ENCODE results near the gene HSDL2.
A peak's percentile ranks its signal among the peaks of the same experiment; 100 is the strongest.

The HSDL2 gene

DNA sequence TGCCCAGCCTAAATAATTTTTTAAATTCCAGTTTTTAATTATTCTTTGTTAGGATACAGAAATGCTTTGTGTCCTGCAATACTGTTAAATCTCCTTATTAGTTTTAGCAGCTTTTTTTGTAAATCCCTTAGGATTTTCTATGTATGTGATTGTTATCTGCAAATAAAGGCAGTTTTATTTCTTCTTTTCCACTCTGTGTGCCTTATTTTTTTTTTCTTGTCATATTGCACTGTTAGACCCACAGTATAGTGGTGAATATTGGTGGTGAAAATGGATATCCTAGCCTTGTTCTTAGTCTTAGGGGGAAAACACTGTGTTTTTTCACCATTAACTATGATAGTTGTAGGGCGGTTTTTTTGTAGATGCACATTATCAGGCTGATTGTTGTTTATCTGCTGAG is 95.4 kb downstream of the HSDL2 start:
- Histone ChIP-seq H3K4me1 (ENCODE audit: insufficient read depth, low read length) (peaks cover 11% of the 10 kb centered on the region), H3K36me3 (ENCODE audit: insufficient read depth, low read length) (no peaks in the 10 kb centered on the region), H3K9me3 (ENCODE audit: control insufficient read depth, insufficient read depth, low read length) (peaks cover 3% of the 10 kb centered on the region; the same call in 1 of the 2 replicates), H3K9ac (ENCODE audit: low read depth, low read length) (no peak overlapping the region)

DNA sequence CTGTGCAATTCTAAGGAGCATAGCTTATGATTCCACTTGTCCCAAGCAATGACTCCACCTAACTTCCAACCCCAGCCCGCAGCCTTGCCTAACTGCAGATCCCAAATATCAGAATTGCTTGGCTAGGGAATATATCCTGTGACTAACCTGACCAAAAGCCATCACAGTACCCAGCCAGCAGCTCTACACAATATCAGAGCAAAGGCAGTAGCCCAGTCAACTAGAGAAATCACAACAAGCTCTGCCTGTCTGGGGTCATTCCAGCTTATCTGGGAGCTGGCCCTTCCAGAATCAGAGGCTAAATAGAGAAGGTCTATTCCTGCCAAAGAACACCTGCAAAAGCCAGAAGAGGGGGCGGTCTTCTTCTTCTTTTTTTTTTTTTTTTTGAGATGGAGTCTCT is 97.4 kb downstream of the HSDL2 start:
- Histone ChIP-seq H3K4me1 (ENCODE audit: insufficient read depth, low read length) (peaks cover 9% of the 10 kb centered on the region), H3K36me3 (ENCODE audit: insufficient read depth, low read length) (no peaks in the 10 kb centered on the region), H3K9ac (ENCODE audit: low read depth, low read length) (no peak overlapping the region), H3K9me3 (ENCODE audit: control insufficient read depth, insufficient read depth, low read length) (peaks cover 3% of the 10 kb centered on the region; the same call in 1 of the 2 replicates)

DNA sequence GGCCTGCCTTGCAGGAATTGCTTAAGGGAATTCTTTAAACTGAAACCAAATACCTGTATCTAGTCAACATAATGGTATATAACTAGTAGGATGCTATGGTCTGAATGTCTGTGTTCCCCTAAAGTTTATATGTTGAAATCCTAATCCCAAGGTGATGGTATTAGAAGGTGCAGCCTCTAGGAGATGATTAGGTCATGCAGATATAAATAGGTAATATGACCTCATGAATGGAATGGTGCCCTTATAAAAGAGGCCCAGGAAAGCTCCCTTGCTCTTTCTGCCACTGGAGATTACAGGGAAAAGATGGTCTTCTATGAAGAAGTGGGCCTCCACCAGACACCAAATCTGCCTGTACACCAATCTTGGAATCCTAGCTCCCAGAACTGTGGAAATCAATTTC is 99.3 kb downstream of the HSDL2 start:
- no peak overlapping the region for H3K9ac ChIP-seq (ENCODE audit: low read depth, low read length)
- H3K4me1 ChIP-seq (ENCODE audit: insufficient read depth, low read length): no peaks in the 10 kb centered on the region
- peaks cover 3% of the 10 kb centered on the region; the same call in 1 of the 2 replicates for H3K9me3 ChIP-seq (ENCODE audit: control insufficient read depth, insufficient read depth, low read length)
- H3K36me3 ChIP-seq (ENCODE audit: insufficient read depth, low read length): no peaks in the 10 kb centered on the region

- Histone ChIP-seq H3K9me3 (ENCODE audit: control insufficient read depth, insufficient read depth, low read length) (no peaks in the 10 kb centered on the region), H3K36me3 (ENCODE audit: insufficient read depth, low read length) (no peaks in the 10 kb centered on the region), H3K4me1 (ENCODE audit: insufficient read depth, low read length) (no peaks in the 10 kb centered on the region; the same call in 1 of the 2 replicates), H3K9ac (ENCODE audit: low read depth, low read length) (no peak overlapping the region)
Observed at GRCh38 chr9:112484607-112485006, 104.7 kb downstream of the HSDL2 start.

- H3K9ac ChIP-seq (ENCODE audit: low read depth, low read length): peak overlapping the region; percentile 94; the same call in 1 of the 2 replicates
- peaks cover 8% of the 10 kb centered on the region; the same call in 1 of the 2 replicates for H3K4me1 ChIP-seq (ENCODE audit: insufficient read depth, low read length)
- H3K9me3 ChIP-seq (ENCODE audit: control insufficient read depth, insufficient read depth, low read length): no peaks in the 10 kb centered on the region
- no peaks in the 10 kb centered on the region for H3K36me3 ChIP-seq (ENCODE audit: insufficient read depth, low read length)
Observed at GRCh38 chr9:112485574-112485973, 105.7 kb downstream of the HSDL2 start.

- peaks cover 10% of the 10 kb centered on the region; the same call in 1 of the 2 replicates for H3K4me1 ChIP-seq (ENCODE audit: insufficient read depth, low read length)
- H3K9ac ChIP-seq (ENCODE audit: low read depth, low read length): peak within 1 kb of the TSS; percentile 94
- no peaks in the 10 kb centered on the region for H3K9me3 ChIP-seq (ENCODE audit: control insufficient read depth, insufficient read depth, low read length)
- no peaks in the 10 kb centered on the region for H3K36me3 ChIP-seq (ENCODE audit: insufficient read depth, low read length)
Observed at GRCh38 chr9:112486221-112487007, 106.5 kb downstream of the HSDL2 start, which contains the start of gene KIAA1958. Gene KIAA1958 (plus strand): TSS chr9:112486827. CDS start chr9:112574081, 87,254 bp downstream.

GRCh38 chr9:112487008-112487798 is 107.3 kb downstream of the HSDL2 start:
- Histone ChIP-seq H3K9me3 (ENCODE audit: control insufficient read depth, insufficient read depth, low read length) (no peaks in the 10 kb centered on the region), H3K36me3 (ENCODE audit: insufficient read depth, low read length) (no peaks in the 10 kb centered on the region; the same call in 1 of the 2 replicates), H3K9ac (ENCODE audit: low read depth, low read length) (peak overlapping the region; percentile 88), H3K4me1 (ENCODE audit: insufficient read depth, low read length) (peaks cover 10% of the 10 kb centered on the region; the same call in 1 of the 2 replicates)

DNA sequence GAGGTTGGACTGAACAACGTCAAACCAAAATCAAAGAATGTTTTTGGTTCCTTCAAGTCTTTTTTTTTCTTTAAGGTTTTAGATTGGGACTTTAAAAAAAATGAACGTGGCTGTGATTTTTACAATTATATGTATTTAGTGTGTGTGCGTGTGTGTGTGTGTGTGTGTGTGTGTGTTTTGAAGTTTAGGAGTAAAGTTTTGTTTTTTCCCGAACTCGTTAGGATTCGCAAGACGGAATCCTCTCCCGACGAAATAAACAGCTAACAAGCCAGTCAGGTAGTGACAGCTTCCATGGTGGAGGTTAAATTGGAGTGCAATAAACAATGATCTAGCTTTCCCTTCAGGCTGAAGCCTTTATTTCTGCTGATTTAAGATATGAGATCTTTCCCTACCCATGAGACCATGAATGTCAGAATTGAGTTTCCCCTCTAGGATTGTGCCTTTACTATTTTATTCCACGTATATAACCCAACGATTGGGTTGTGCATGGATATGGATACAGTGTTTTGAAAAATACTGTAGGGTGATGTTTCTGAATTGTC is 108.0 kb downstream of the HSDL2 start:
- H3K9ac ChIP-seq (ENCODE audit: low read depth, low read length): peak overlapping the region; percentile 88
- no peaks in the 10 kb centered on the region for H3K9me3 ChIP-seq (ENCODE audit: control insufficient read depth, insufficient read depth, low read length)
- peaks cover 10% of the 10 kb centered on the region; the same call in 1 of the 2 replicates for H3K4me1 ChIP-seq (ENCODE audit: insufficient read depth, low read length)

GRCh38 chr9:112489039-112489546 is 109.2 kb downstream of the HSDL2 start:
- H3K36me3 ChIP-seq (ENCODE audit: insufficient read depth, low read length): peaks cover 3% of the 10 kb centered on the region; the same call in 1 of the 2 replicates
- no peak overlapping the region for H3K9ac ChIP-seq (ENCODE audit: low read depth, low read length)
- H3K4me1 ChIP-seq (ENCODE audit: insufficient read depth, low read length): peaks cover 10% of the 10 kb centered on the region; the same call in 1 of the 2 replicates
- H3K9me3 ChIP-seq (ENCODE audit: control insufficient read depth, insufficient read depth, low read length): peaks cover 3% of the 10 kb centered on the region

More for the DNA sequence above, 108.0 kb downstream of the HSDL2 start:
- H3K36me3 ChIP-seq (ENCODE audit: insufficient read depth, low read length): no peaks in the 10 kb centered on the region; the same call in 1 of the 2 replicates

- Histone ChIP-seq H3K4me1 (ENCODE audit: insufficient read depth, low read length) (peaks cover 10% of the 10 kb centered on the region; the same call in 1 of the 2 replicates), H3K9ac (ENCODE audit: low read depth, low read length) (peak overlapping the region; percentile 14; the same call in 1 of the 2 replicates), H3K36me3 (ENCODE audit: insufficient read depth, low read length) (peaks cover 3% of the 10 kb centered on the region; the same call in 1 of the 2 replicates), H3K9me3 (ENCODE audit: control insufficient read depth, insufficient read depth, low read length) (peaks cover 3% of the 10 kb centered on the region)
Observed at GRCh38 chr9:112489876-112490666, 110.2 kb downstream of the HSDL2 start.

DNA sequence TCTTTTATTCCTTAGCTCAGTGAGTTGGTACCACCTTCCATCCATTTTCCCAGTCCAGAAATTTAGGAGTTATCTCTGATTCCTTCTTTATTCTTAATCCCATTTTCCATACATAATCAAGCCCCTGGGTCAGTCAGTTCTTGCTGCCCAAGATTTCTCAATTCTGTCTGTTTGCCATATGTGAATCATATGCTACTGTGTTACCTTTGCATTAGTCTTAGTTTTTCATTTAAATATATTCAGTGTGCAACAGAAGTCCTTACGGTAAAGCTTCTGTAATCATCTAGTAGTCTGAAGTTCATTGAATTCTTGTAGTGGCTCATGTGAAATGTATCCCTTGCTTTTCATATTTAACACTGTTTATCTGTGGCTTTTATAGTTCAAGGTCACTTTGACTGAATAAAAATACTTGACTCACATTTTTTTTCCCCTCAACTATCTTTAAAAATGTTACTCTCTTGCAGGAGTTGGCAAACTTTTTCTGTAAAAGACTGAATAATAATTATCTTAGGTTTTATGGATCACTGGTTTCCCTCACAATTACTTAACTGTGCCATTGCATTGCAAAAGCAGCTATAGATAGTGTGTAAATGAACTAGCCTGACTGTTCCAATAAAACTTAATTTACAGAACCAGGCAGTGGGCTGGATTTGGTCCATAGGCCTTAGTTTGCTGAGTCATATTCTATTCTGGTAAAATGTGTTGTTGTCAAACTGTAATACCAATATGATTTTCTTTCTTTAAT is 113.7 kb downstream of the HSDL2 start:
- Histone ChIP-seq H3K36me3 (ENCODE audit: insufficient read depth, low read length) (peaks cover 3% of the 10 kb centered on the region; the same call in 1 of the 2 replicates), H3K9ac (ENCODE audit: low read depth, low read length) (no peak overlapping the region), H3K4me1 (ENCODE audit: insufficient read depth, low read length) (peaks cover 16% of the 10 kb centered on the region; the same call in 1 of the 2 replicates), H3K9me3 (ENCODE audit: control insufficient read depth, insufficient read depth, low read length) (peaks cover 3% of the 10 kb centered on the region)

DNA sequence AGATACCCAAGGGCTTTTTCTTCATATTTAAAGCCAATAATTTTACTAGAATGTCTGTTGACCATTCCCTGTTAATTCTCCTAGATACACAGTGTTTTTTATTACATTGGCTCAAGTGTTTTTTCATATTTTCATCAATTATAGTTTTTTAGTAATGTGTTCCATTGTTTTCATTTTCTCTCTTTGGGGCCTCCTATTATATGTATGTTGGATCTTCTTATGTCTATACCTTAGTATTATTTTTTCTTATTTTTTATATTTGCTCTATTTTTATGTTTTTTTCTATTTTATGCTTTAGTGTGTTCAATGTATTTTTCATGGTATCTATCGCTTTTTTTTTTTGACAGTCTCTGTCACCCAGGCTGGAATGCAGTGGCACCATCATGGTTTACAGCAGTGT is 114.2 kb downstream of the HSDL2 start:
- Histone ChIP-seq H3K36me3 (ENCODE audit: insufficient read depth, low read length) (peaks cover 3% of the 10 kb centered on the region; the same call in 1 of the 2 replicates), H3K4me1 (ENCODE audit: insufficient read depth, low read length) (peaks cover 16% of the 10 kb centered on the region; the same call in 1 of the 2 replicates), H3K9me3 (ENCODE audit: control insufficient read depth, insufficient read depth, low read length) (peaks cover 3% of the 10 kb centered on the region), H3K9ac (ENCODE audit: low read depth, low read length) (no peak overlapping the region)

- Histone ChIP-seq H3K36me3 (ENCODE audit: insufficient read depth, low read length) (peaks cover 3% of the 10 kb centered on the region; the same call in 1 of the 2 replicates), H3K9me3 (ENCODE audit: control insufficient read depth, insufficient read depth, low read length) (peaks cover 3% of the 10 kb centered on the region), H3K9ac (ENCODE audit: low read depth, low read length) (no peak overlapping the region), H3K4me1 (ENCODE audit: insufficient read depth, low read length) (peaks cover 7% of the 10 kb centered on the region; the same call in 1 of the 2 replicates)
Observed at GRCh38 chr9:112495614-112496013, 115.7 kb downstream of the HSDL2 start.

All from ES-I3 (cell line).